OCI-LY1 (cell line): Measurements from ENCODE around the gene SCIN.

Experiments used
- CTCF ChIP-seq: fragments of 200-600 bp; sonication (generic), shearing (Covaris generic); IDR thresholded peaks from 2 replicates; pipeline ENCODE4 v1.5.1; 2017; ENCODE audit warnings: mild to moderate bottlenecking, antibody characterized with exemption, low read length, moderate library complexity, mixed read lengths
- EZH2 ChIP-seq: fragments of 200-600 bp; sonication (generic), shearing (Covaris generic); IDR thresholded peaks from 2 replicates; pipeline ENCODE4 v1.8.0; 2017; ENCODE audit warnings: borderline replicate concordance, mixed run types, mild to moderate bottlenecking, antibody characterized with exemption, low read length, moderate library complexity, mixed read lengths

GRCh38 chr7:12708314-12708713, 137.8 kb downstream of the SCIN start:
- TF ChIP-seq CTCF (no peak), EZH2 (no peak)
